ENCODE data around the gene FRMD4A.
"Not testable (repeated sequence)": the region's sequence is repeated elsewhere in the genome, so short reads cannot be mapped to it uniquely, and the experiment has no call there.

FRMD4A gene

GRCh38 chr10:14135196-14135595 is 195.5 kb downstream of the FRMD4A start:
- DNase-seq = not testable (repeated sequence)

GRCh38 chr10:14134275-14134674 is 196.4 kb downstream of the FRMD4A start:
- DNase-seq = no peak

GRCh38 chr10:14131261-14131960 is 199.3 kb downstream of the FRMD4A start:
- DNase-seq = no peak

GRCh38 chr10:14129770-14130169 is 201.0 kb downstream of the FRMD4A start:
- no peak for DNase-seq

GRCh38 chr10:14128519-14128918 is 202.2 kb downstream of the FRMD4A start:
- DNase-seq = no peak

GRCh38 chr10:14126697-14127440 is 203.9 kb downstream of the FRMD4A start:
- no peak for DNase-seq

GRCh38 chr10:14125564-14125963 is 205.2 kb downstream of the FRMD4A start:
- DNase-seq = no peak

GRCh38 chr10:14124941-14125340 is 205.8 kb downstream of the FRMD4A start:
- DNase-seq = no peak

- no peak for DNase-seq
Measured at GRCh38 chr10:14123139-14123538, 207.6 kb downstream of the FRMD4A start.

GRCh38 chr10:14120812-14121211 is 209.9 kb downstream of the FRMD4A start:
- DNase-seq = no peak

- no peak for DNase-seq
Measured at GRCh38 chr10:14118953-14119352, 211.8 kb downstream of the FRMD4A start.

GRCh38 chr10:14116837-14117236 is 213.9 kb downstream of the FRMD4A start:
- no peak for DNase-seq

GRCh38 chr10:14116021-14116420 is 214.7 kb downstream of the FRMD4A start:
- DNase-seq = no peak

- DNase-seq = no peak
Measured at GRCh38 chr10:14114791-14115190, 215.9 kb downstream of the FRMD4A start.

GRCh38 chr10:14112056-14112455 is 218.7 kb downstream of the FRMD4A start:
- no peak for DNase-seq

GRCh38 chr10:14111208-14111607 is 219.5 kb downstream of the FRMD4A start:
- DNase-seq = no peak

GRCh38 chr10:14106828-14107227 is 223.9 kb downstream of the FRMD4A start:
- DNase-seq = no peak

GRCh38 chr10:14102056-14102455 is 228.7 kb downstream of the FRMD4A start:
- no peak for DNase-seq

GRCh38 chr10:14099885-14100284 is 230.8 kb downstream of the FRMD4A start:
- no peak for DNase-seq

GRCh38 chr10:14093730-14094484 is 236.8 kb downstream of the FRMD4A start:
- DNase-seq = no peak

GRCh38 chr10:14092799-14093198 is 237.9 kb downstream of the FRMD4A start:
- DNase-seq = no peak

GRCh38 chr10:14089556-14090292 is 241.0 kb downstream of the FRMD4A start:
- no peak for DNase-seq

GRCh38 chr10:14087566-14087965 is 243.2 kb downstream of the FRMD4A start:
- DNase-seq = no peak

Data from NCI-H187 treated with DMSO at 0.1 percent for 48 hours (cell line).